Gastrocnemius medialis (tissue), 4 donors: ENCODE results near the gene LRFN2. TPM values are rescaled to one million over a fixed set of nuclear protein-coding genes. Genes with fewer than 3 reads are reported as not detected.

ENCODE experiments used
- ATAC-seq, 2 donors: fragments of 150-250 bp; one replicate each; pipeline ENCODE4 v1.9.1; 2016
- DNase-seq, 2 donors: peaks; one replicate each; pipeline ENCODE4 v3.0.0-alpha.2; 2019
- H3K27ac ChIP-seq, 4 donors: fragments of 200-600 bp; sonication (generic); 1 replicate in 1 of 4; 2 replicates in 3 of 4; pipeline ENCODE4 v1.5.1; 2016 to 2018; ENCODE audit warnings: mild to moderate bottlenecking in 2 of 4, moderate library complexity in 1 of 4
- H3K27me3 ChIP-seq, 3 donors: fragments of 200-600 bp; sonication (generic) in 2 of 3; 1 replicate in 1 of 3; 2 replicates in 2 of 3; pipeline versions ENCODE4 v1.5.1 to v1.6.0; 2016 to 2019; ENCODE audit warnings: mild to moderate bottlenecking in 1 of 3, moderate library complexity in 1 of 3
- H3K36me3 ChIP-seq, 2 donors: fragments of 200-600 bp; sonication (generic) in 1 of 2; one replicate each; pipeline ENCODE4 v1.5.1; 2017 to 2018
- H3K4me1 ChIP-seq, 2 donors: fragments of 200-600 bp; sonication (generic) in 1 of 2; one replicate each; pipeline ENCODE4 v1.5.1; 2016 to 2017; ENCODE audit warnings: mild to moderate bottlenecking in 2 of 2
- H3K4me3 ChIP-seq, 4 donors: fragments of 200-600 bp; sonication (generic) in 3 of 4; 1 replicate in 1 of 4; 2 replicates in 3 of 4; pipeline ENCODE4 v1.5.1; 2016 to 2019; ENCODE audit warnings: mild to moderate bottlenecking in 2 of 4
- H3K9me3 ChIP-seq, 3 donors: fragments of 200-600 bp; sonication (generic) in 2 of 3; 1 replicate in 1 of 3; 2 replicates in 2 of 3; pipeline ENCODE4 v1.5.1; 2016 to 2019
- POLR2A ChIP-seq, 2 donors: fragments of 450-650 bp; IDR thresholded peaks; one replicate each; pipeline ENCODE4 v1.6.1; 2017; ENCODE audit warnings: antibody characterized with exemption in 2 of 2, mild to moderate bottlenecking in 2 of 2, moderate library complexity in 2 of 2
- in situ Hi-C, 4 donors: fragments of 200-750 bp; cut with MboI; loops; one replicate each; pipeline versions ENCODE4 v1.15.0 to v1.8.0; 2017; ENCODE audit warnings: low sequenced_read_pairs in 4 of 4
- intact Hi-C: fragments of 100-400 bp; cut with DNase I; formaldehyde crosslinking; loops from one replicate; pipeline ENCODE4 v1.15.1; 2023; ENCODE audit warnings: low total_unique reads
- total RNA-seq, 4 donors: library from RNA; depleted of rRNA; stranded (reverse); fragments of >200 nt; gene quantifications; one replicate each; pipeline versions ENCODE4 v1.1.0 to v1.2.3, GENCODE V29; 2016
- TF ChIP-seq, protein P1 (sequence below), 5 experiments: fragments of 450-650 bp in 3 of 5; fragments of 200-600 bp in 2 of 5; sonication (generic) in 2 of 5; IDR thresholded peaks in 4 of 5; conservative IDR thresholded peaks in 1 of 5; 1 replicate in 4 of 5; 2 replicates in 1 of 5; pipeline ENCODE4 v1.5.1; 2016 to 2019; ENCODE audit warnings: antibody characterized with exemption in 5 of 5, mild to moderate bottlenecking in 3 of 5, moderate library complexity in 3 of 5

Gene LRFN2
- total RNA-seq, 4 donors from 2014 or later = not detected

DNA sequence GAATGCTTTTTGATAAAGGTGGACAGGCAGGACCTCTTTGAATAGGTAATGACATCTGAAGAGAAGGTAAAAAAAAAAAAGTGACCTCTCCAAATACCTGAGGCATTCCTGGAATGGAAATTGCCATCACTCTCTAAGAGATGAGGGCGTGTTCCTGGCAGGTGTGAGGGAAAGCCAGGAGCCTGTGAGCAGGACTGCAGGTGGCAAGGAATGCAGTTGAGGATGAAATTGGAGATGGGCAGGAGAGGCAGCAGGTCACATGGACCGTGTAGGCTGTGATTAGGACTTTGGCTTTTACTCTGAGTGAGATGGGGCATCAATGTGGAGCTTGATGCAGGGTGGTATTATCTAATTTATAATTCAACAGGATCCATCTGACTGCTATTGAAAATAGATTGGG lies 227.4 kb downstream of the LRFN2 start:
- Histone ChIP-seq H3K4me3 (no peak overlapping the region), H3K36me3 (no peaks in the 10 kb centered on the region), H3K9me3 (no peaks in the 10 kb centered on the region), H3K27ac (no peak overlapping the region), H3K27me3 (no peaks in the 10 kb centered on the region), H3K4me1 (no peaks in the 10 kb centered on the region)
- ATAC-seq (no peak), DNase-seq (no peak)
- intact Hi-C loops (no loop called here), in situ Hi-C loops (no loop called here)
- no peak for TF ChIP-seq POLR2A (IDR thresholded peaks at IDR 0.05)
- TF ChIP-seq, protein P1, sequence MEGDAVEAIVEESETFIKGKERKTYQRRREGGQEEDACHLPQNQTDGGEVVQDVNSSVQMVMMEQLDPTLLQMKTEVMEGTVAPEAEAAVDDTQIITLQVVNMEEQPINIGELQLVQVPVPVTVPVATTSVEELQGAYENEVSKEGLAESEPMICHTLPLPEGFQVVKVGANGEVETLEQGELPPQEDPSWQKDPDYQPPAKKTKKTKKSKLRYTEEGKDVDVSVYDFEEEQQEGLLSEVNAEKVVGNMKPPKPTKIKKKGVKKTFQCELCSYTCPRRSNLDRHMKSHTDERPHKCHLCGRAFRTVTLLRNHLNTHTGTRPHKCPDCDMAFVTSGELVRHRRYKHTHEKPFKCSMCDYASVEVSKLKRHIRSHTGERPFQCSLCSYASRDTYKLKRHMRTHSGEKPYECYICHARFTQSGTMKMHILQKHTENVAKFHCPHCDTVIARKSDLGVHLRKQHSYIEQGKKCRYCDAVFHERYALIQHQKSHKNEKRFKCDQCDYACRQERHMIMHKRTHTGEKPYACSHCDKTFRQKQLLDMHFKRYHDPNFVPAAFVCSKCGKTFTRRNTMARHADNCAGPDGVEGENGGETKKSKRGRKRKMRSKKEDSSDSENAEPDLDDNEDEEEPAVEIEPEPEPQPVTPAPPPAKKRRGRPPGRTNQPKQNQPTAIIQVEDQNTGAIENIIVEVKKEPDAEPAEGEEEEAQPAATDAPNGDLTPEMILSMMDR (IDR thresholded peaks at IDR 0.05 in 4 of 5, conservative IDR thresholded peaks at IDR 0.05 in 1 of 5) = no peak

DNA sequence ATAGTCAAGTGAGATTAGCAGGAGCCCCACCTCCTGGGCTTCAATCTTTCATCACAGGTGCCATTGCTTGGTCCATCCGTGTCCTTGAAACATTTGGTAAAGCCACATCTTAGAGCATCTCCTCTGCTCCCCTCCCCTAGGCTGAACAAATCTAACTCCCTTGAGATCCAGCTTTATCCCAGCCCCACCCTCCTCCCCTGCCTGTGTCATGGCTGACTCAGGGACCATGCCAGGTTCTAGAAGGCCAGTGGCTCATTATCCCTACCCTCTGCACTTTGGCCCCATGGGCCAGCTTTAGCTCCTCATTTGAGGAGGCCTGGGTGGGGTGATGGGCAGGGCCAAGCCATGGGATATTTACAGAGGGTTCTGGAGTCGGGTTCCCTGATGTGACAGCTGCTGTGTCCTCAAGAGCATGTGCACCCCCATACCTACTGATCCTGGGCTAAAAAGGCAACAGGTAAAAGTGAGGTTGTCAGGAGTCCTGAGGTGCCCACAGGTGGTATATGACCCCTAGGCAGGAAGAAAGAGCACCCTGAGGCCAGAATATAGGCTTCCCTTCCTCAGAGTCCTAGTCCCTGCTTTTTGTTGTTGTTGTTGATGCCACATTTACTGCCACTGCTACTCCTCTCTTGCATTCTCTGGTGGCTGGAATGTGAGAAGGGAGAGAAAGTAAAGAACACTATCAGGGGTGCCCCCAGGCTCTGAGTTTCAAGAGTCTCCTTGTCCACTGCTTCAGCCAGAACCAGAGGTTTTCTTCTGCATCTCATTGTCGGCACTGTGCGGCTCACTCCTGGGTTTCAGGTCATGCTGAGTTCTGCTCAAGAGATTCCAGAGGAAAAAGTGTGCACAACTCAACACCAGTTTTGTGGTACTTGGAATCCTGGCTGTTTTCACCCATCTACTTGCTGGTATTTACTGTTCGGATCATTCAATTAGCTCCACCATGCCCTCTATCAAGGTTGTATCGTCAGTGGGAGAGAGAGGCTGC lies 228.4 kb downstream of the LRFN2 start:
- H3K4me3 ChIP-seq = no peak overlapping the region
- TF ChIP-seq POLR2A (IDR thresholded peaks at IDR 0.05) = no peak
- TF ChIP-seq, protein P1 (IDR thresholded peaks at IDR 0.05 in 4 of 5, conservative IDR thresholded peaks at IDR 0.05 in 1 of 5) = no peak
- no peak overlapping the region for H3K27ac ChIP-seq
- no peaks in the 10 kb centered on the region for H3K27me3 ChIP-seq
- ATAC-seq (no peak), DNase-seq (no peak)
- in situ Hi-C loops = no loop called here
- no peaks in the 10 kb centered on the region for H3K4me1 ChIP-seq
- H3K36me3 ChIP-seq = no peaks in the 10 kb centered on the region
- intact Hi-C loops = no loop called here
- no peaks in the 10 kb centered on the region for H3K9me3 ChIP-seq

DNA sequence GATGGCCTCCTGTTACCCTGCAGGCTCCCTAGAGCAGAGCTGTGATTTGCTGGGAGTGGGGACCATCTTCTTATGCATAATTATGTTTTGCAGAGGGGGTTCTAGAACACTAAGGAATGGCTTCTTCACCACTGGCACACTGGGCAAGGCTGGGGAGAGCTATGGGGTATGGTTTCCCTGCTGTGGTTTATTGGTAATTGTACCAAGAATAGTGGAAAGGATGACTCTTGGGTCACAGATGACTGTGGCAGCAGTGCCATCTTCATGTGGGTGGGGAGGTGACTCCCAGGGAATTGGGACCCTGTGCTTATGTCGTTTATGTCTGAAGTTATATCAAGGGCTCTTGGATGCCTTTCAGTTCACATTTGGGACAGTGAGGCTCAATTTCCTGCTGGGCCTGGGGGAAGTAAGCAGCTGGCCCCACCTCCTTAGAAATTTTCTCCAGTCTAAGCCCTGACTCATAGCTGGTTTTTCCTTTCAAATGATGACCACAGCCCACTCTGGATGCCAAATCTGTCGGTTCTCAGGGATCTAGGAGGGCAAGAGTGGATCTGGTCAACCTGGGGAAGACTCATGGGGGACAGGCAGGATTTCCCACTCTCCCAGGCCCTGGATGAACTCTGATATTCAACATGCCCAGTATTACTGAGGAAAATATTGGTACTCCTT lies 230.8 kb downstream of the LRFN2 start:
- Histone ChIP-seq H3K27me3 (no peaks in the 10 kb centered on the region), H3K4me1 (peaks cover 0 to 4% of the 10 kb centered on the region in 2 donors), H3K36me3 (no peaks in the 10 kb centered on the region), H3K27ac (no peak overlapping the region), H3K4me3 (no peak overlapping the region), H3K9me3 (no peaks in the 10 kb centered on the region)
- ATAC-seq = no peak
- in situ Hi-C loops = no loop called here
- intact Hi-C loops = no loop called here
- TF ChIP-seq, protein P1 (IDR thresholded peaks at IDR 0.05 in 4 of 5, conservative IDR thresholded peaks at IDR 0.05 in 1 of 5) = no peak
- TF ChIP-seq POLR2A (IDR thresholded peaks at IDR 0.05) = no peak
- no peak for DNase-seq

DNA sequence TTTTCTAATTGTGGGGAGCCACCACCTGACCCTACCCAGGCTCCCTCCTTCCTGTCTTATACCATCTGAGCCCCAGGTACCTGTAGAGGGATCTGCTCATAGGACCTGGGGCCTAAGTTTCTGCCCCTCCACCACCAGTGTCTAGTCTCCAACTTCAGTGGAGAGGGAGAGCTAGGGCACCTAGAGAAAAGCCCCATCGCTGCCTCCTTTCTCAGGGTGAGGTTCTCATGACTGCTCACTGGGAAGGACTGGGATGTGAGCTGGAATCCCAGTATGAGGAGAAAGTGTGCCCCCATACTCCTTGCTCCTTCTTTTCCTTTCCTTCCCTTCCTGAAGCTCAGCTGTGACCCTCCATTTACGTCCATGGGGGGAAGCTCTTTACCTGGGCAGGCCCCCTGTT lies 231.6 kb downstream of the LRFN2 start:
- H3K4me1 ChIP-seq = peaks cover 0 to 4% of the 10 kb centered on the region in 2 donors
- TF ChIP-seq, protein P1 (IDR thresholded peaks at IDR 0.05 in 4 of 5, conservative IDR thresholded peaks at IDR 0.05 in 1 of 5) = no peak
- no peak for TF ChIP-seq POLR2A (IDR thresholded peaks at IDR 0.05)
- DNase-seq (no peak), ATAC-seq (no peak)
- H3K9me3 ChIP-seq = no peaks in the 10 kb centered on the region
- intact Hi-C loops = no loop called here
- no peak overlapping the region for H3K27ac ChIP-seq
- no peaks in the 10 kb centered on the region for H3K27me3 ChIP-seq
- H3K4me3 ChIP-seq = no peak overlapping the region
- H3K36me3 ChIP-seq = no peaks in the 10 kb centered on the region
- in situ Hi-C loops = no loop called here
